ENCODE measurements around the gene CHRNA1.

The CHRNA1 gene

GRCh38 chr2:174772472-174772801 is 8.2 kb upstream of the CHRNA1 start:
- Histone ChIP-seq H3K79me2 (no peaks in the 10 kb centered on the region), H3K4me1 (peaks cover 11% of the 10 kb centered on the region), H3K4me3 (ENCODE audit: low read depth, low read length) (no peak overlapping the region), H3K36me3 (ENCODE audit: control insufficient read depth, insufficient read depth, low read length) (no peaks in the 10 kb centered on the region), H2AFZ (peak overlapping the region; percentile 90), H3K9ac (no peak overlapping the region), H3K9me3 (ENCODE audit: control insufficient read depth, low read length) (no peaks in the 10 kb centered on the region), H3K27me3 (ENCODE audit: control insufficient read depth, insufficient read depth, low read length) (no peaks in the 10 kb centered on the region), H3K27ac (no peak overlapping the region), H3K4me2 (ENCODE audit: low read length) (no peak overlapping the region)
- no peak for TF ChIP-seq CTCF (IDR thresholded peaks at IDR 0.05)

DNA sequence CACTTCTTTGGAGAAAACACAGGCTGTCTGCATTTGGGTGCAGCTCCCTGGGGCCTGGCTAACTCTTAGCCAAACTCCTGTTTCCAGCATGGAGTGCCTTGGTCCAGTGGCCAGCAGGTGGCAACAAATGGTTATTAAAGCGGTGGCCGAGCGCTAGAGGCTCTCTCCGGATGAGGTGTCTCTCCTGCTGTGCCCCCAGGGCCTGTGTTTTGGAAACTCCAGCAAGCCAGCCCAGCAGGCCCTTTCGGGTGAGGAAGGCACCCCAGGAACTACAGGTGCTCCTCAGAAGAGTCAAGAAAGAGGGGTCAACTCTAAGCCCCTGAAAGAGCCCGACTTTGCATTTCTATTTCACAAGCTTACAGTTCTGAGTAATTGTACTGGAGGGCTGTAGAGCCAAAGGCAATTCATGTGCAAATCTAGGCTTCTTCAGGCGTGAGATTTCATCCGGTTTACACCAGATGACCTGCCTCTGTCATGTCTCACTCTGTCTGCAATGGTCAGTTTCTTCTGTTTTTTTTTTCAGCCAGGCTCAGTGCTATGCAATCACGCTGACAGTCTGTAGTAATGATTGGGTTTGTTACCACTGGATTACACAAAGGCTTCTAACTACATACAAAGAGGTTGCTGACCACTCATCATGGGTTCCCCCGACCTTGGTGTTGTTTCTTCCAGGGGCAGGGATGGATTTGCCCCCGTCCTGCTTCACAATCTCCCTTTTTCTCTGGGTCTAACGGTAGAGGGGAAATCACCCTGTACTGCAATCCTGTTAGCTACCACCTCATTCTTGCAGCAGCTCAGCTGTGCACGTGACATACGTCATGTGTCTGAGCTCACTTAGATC is 7.6 kb upstream of the CHRNA1 start:
- Histone ChIP-seq H3K9ac (no peak overlapping the region), H3K79me2 (no peaks in the 10 kb centered on the region), H2AFZ (peak overlapping the region; percentile 90), H3K4me1 (peaks cover 11% of the 10 kb centered on the region), H3K36me3 (ENCODE audit: control insufficient read depth, insufficient read depth, low read length) (no peaks in the 10 kb centered on the region), H3K27me3 (ENCODE audit: control insufficient read depth, insufficient read depth, low read length) (no peaks in the 10 kb centered on the region), H3K4me2 (ENCODE audit: low read length) (no peak overlapping the region), H3K27ac (peak overlapping the region; percentile 40), H3K9me3 (ENCODE audit: control insufficient read depth, low read length) (no peaks in the 10 kb centered on the region), H3K4me3 (ENCODE audit: low read depth, low read length) (no peak overlapping the region)
- peak; percentile 92 for TF ChIP-seq CTCF (IDR thresholded peaks at IDR 0.05)

GRCh38 chr2:174771136-174771535 is 6.9 kb upstream of the CHRNA1 start:
- Histone ChIP-seq H3K36me3 (ENCODE audit: control insufficient read depth, insufficient read depth, low read length) (no peaks in the 10 kb centered on the region), H3K27me3 (ENCODE audit: control insufficient read depth, insufficient read depth, low read length) (no peaks in the 10 kb centered on the region), H3K79me2 (no peaks in the 10 kb centered on the region), H3K4me2 (ENCODE audit: low read length) (no peak overlapping the region), H3K4me1 (peaks cover 11% of the 10 kb centered on the region), H2AFZ (peak overlapping the region; percentile 90), H3K9ac (no peak overlapping the region), H3K4me3 (ENCODE audit: low read depth, low read length) (no peak overlapping the region), H3K27ac (no peak overlapping the region), H3K9me3 (ENCODE audit: control insufficient read depth, low read length) (no peaks in the 10 kb centered on the region)
- TF ChIP-seq CTCF (IDR thresholded peaks at IDR 0.05): no peak

GRCh38 chr2:174768557-174768956 is 4.3 kb upstream of the CHRNA1 start:
- TF ChIP-seq CTCF (IDR thresholded peaks at IDR 0.05): no peak
- Histone ChIP-seq H3K36me3 (ENCODE audit: control insufficient read depth, insufficient read depth, low read length) (no peaks in the 10 kb centered on the region), H3K79me2 (no peaks in the 10 kb centered on the region), H3K9me3 (ENCODE audit: control insufficient read depth, low read length) (no peaks in the 10 kb centered on the region), H3K9ac (no peak overlapping the region), H3K4me3 (ENCODE audit: low read depth, low read length) (no peak overlapping the region), H2AFZ (no peak overlapping the region), H3K27ac (no peak overlapping the region), H3K4me2 (ENCODE audit: low read length) (no peak overlapping the region), H3K27me3 (ENCODE audit: control insufficient read depth, insufficient read depth, low read length) (no peaks in the 10 kb centered on the region), H3K4me1 (peaks cover 11% of the 10 kb centered on the region)

DNA sequence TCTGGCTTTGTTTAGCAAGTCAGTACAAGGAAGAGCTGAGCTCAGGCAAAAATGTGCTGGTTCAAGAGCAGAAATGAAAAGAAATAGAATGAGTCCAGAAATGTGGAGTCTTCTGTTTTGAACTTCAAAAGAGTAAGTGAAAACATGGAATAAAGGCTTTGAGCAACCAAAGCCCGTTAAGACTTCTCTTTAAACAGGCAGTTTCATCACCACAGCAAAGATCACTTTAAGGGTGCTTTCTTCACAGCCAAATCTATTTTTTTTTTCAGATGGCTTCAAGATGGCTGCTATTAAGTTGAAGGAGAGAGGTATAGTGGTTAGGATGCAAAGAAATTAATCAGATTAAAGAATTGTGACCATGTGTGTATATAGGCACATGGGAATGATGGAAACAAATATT is 2.0 kb upstream of the CHRNA1 start:
- Histone ChIP-seq H3K4me2 (ENCODE audit: low read length) (no peak overlapping the region), H3K9me3 (ENCODE audit: control insufficient read depth, low read length) (no peaks in the 10 kb centered on the region), H3K79me2 (no peaks in the 10 kb centered on the region), H3K4me1 (peaks cover 4% of the 10 kb centered on the region), H3K36me3 (ENCODE audit: control insufficient read depth, insufficient read depth, low read length) (no peaks in the 10 kb centered on the region), H3K9ac (no peak overlapping the region), H3K27ac (no peak overlapping the region), H3K4me3 (ENCODE audit: low read depth, low read length) (no peak overlapping the region), H3K27me3 (ENCODE audit: control insufficient read depth, insufficient read depth, low read length) (no peaks in the 10 kb centered on the region), H2AFZ (peak overlapping the region; percentile 5)
- TF ChIP-seq CTCF (IDR thresholded peaks at IDR 0.05): no peak

All from parathyroid adenoma (tissue), 2 donors.